Activated CD4-positive, alpha-beta T cell treated with anti-CD3 and anti-CD28 coated beads for 1 hour (primary cell): Measurements from ENCODE around the gene PLXNB2.

ENCODE experiments used
- DNase-seq: peaks from one replicate; pipeline ENCODE4 v3.0.0-alpha.2; 2020

PLXNB2 gene

GRCh38 chr22:50296658-50297490, 10.6 kb downstream of the PLXNB2 start:
- DNase-seq, result no peak

- no peak for DNase-seq
These were observed 13.2 kb downstream of the PLXNB2 start for GRCh38 chr22:50294319-50294656.

- DNase-seq, result no peak
These were observed 13.8 kb downstream of the PLXNB2 start for GRCh38 chr22:50293441-50294318.

GRCh38 chr22:50292643-50293440, 14.6 kb downstream of the PLXNB2 start:
- no peak for DNase-seq

- no peak for DNase-seq
These were observed 17.4 kb downstream of the PLXNB2 start for GRCh38 chr22:50289942-50290630.

- no peak for DNase-seq
These were observed 18.1 kb downstream of the PLXNB2 start for GRCh38 chr22:50289151-50289941.

- DNase-seq, result no peak
These were observed 19.7 kb downstream of the PLXNB2 start for GRCh38 chr22:50287731-50288130.

- no peak for DNase-seq
These were observed 20.6 kb downstream of the PLXNB2 start for GRCh38 chr22:50286701-50287318.

GRCh38 chr22:50286275-50286674, 21.2 kb downstream of the PLXNB2 start:
- DNase-seq, result no peak

- DNase-seq, result no peak
These were observed 21.7 kb downstream of the PLXNB2 start for GRCh38 chr22:50285568-50286229.

- no peak for DNase-seq
These were observed 23.0 kb downstream of the PLXNB2 start for GRCh38 chr22:50284479-50284878.

- DNase-seq, result no peak
These were observed 23.6 kb downstream of the PLXNB2 start for GRCh38 chr22:50283821-50284220.

GRCh38 chr22:50282361-50283155, 24.9 kb downstream of the PLXNB2 start:
- DNase-seq, result no peak

GRCh38 chr22:50281957-50282356, 25.5 kb downstream of the PLXNB2 start:
- DNase-seq, result no peak

- no peak for DNase-seq
These were observed 26.1 kb downstream of the PLXNB2 start for GRCh38 chr22:50281384-50281760.

GRCh38 chr22:50280708-50281383, 26.6 kb downstream of the PLXNB2 start:
- no peak for DNase-seq

GRCh38 chr22:50280022-50280707, 27.3 kb downstream of the PLXNB2 start:
- no peak for DNase-seq

- no peak for DNase-seq
These were observed 28.4 kb downstream of the PLXNB2 start for GRCh38 chr22:50278956-50279619.
